Right lung (tissue), 5 donors: Measurements from ENCODE around the gene PCCA. TPM values are rescaled to one million over a fixed set of nuclear protein-coding genes. Genes with fewer than 3 reads are reported as not detected.

Experiments used
- polyA plus RNA-seq, 5 donors: library from polyadenylated mRNA; unstranded; fragments of 120-200 nt; gene quantifications; one replicate each; pipeline versions ENCODE4 v1.2.1 to v1.2.3, GENCODE V29; 2013; ENCODE audit warnings: inconsistent platforms in 1 of 5, low replicate concordance in 1 of 5; ENCODE audit not compliant: insufficient read length in 5 of 5, insufficient read depth in 1 of 5

The PCCA gene
- polyA plus RNA-seq, 5 donors = 31.4 to 46.6 (median 43.3) TPM

Other genes starting within 250 kb of the PCCA start
- gene ZIC5, start 117.3 kb upstream of the PCCA start, polyA plus RNA-seq = not detected
- under 1 TPM in 3 of 5 donors, not detected in 2; 0.11 to 0.31 (median 0.15) TPM for gene ZIC2, start 107.3 kb upstream of the PCCA start, polyA plus RNA-seq